Fibroblast of gingiva (primary cell): ENCODE data around the gene ZDHHC16.
"Not testable (repeated sequence)": the region's sequence is repeated elsewhere in the genome, so short reads cannot be mapped to it uniquely, and the experiment has no call there.

Experiments
- DNase-seq: peaks from one replicate; pipeline ENCODE4 v3.0.0-alpha.2; 2011; ENCODE audit warnings: low read depth

The ZDHHC16 gene

GRCh38 chr10:97434557-97434956, 11.4 kb upstream of the ZDHHC16 start:
- DNase-seq, result no peak

DNA sequence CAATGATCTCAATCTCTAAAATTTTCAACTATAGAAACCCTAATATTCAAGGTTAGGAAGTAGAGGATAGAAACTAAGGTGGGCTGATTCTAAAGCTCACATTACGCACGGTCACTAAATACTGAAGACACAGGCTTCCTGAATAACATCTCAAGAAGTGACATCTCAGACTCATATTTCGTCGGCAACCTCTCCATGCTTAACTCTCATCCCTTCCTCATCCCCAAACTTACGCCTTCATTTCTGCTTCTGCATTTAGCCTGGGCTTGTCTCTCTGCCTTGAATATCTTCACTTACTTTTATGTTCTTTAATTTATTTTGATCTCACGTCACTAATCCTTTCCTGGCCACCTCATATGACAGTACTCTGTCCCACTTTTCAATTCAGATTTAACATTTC, 10.8 kb upstream of the ZDHHC16 start:
- no peak for DNase-seq

DNA sequence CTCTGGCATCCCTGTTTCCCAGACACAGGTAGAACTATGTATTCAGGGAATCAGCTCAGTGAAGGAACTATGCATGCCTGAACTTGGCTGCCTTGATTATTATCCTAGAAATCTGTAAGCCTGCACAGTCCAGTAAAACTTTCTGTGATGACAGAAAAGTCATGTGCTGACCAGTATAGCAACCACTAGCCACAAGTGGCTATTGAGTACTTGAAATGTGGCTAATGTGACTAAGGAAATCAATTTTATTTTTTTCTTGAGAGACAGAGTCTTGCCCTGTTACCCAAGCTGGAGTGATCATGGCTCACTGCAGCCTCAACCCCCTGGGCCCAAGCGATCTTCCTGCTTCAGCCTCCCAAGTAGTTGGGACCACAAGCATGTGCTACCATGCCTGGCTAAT, 3.7 kb upstream of the ZDHHC16 start:
- no peak for DNase-seq

GRCh38 chr10:97444212-97444611, 1.8 kb upstream of the ZDHHC16 start:
- no peak for DNase-seq

DNA sequence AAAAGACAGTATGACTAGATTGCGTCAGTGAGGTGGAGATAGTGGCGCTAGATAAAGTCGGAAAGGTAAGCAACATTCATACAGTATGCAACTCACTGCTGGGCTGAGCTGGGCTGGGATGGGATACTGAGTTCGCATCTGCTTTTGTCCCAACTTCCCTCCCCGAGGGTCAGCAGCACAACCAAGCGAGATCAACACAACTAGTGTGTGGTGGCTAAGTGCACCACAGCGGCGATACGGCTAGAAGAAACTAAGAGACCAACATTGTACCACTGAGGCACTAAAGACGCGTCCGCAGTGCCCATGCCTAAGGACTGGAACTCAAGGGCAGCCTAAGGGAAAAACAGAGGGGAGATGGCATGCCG, 636 bp upstream of the ZDHHC16 start:
- DNase-seq, result no peak

GRCh38 chr10:97450828-97451227, 4.9 kb downstream of the ZDHHC16 start:
- no peak for DNase-seq

- no peak for DNase-seq
These were observed 5.6 kb downstream of the ZDHHC16 start for GRCh38 chr10:97451605-97452004.

GRCh38 chr10:97452352-97452751, 6.4 kb downstream of the ZDHHC16 start:
- DNase-seq, result no peak

- DNase-seq, result peak; percentile 54
These were observed 8.5 kb downstream of the ZDHHC16 start for GRCh38 chr10:97454330-97455036.

DNA sequence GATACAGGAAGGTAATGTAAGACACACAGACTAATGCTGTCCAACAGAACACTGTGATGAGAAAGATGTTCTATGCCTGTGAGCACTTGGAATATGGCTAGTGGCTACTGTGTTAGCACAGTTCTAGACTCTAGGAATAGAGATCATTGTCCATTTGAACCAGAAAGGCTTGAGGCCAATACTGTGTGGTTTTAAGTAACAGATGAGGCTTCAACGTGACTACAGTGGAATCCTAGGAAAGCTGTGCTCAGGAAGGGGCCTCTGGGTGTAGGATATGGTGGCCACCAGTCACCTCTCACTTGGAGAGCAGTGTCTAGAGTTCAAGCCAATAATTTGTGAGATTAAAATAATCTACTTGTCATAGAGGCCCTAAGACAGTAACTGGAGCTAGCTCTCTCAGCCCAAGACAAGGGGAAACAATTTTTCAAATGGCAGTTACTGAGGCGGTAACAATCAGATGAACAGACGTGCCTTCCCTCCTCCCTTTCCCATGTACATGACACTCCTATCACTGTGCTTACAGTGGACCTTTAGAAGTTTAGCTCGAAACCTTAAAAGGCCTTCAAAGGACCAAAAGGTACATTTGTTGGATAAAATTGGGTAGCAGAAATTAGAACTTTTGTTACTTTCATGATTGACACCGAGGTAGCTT, 10.2 kb downstream of the ZDHHC16 start:
- no peak for DNase-seq

DNA sequence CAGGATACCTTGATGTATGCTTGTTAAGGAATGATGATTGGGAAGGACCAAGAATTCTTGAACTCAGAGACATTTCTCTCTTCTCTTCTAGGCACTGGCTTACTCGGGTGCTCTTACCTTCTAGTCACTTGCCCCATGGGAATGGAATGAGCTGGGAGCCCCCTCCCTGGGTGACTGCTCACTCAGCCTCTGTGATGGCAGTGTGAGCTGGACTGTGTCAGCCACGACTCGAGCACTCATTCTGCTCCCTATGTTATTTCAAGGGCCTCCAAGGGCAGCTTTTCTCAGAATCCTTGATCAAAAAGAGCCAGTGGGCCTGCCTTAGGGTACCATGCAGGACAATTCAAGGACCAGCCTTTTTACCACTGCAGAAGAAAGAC, 10.7 kb downstream of the ZDHHC16 start:
- no peak for DNase-seq

DNA sequence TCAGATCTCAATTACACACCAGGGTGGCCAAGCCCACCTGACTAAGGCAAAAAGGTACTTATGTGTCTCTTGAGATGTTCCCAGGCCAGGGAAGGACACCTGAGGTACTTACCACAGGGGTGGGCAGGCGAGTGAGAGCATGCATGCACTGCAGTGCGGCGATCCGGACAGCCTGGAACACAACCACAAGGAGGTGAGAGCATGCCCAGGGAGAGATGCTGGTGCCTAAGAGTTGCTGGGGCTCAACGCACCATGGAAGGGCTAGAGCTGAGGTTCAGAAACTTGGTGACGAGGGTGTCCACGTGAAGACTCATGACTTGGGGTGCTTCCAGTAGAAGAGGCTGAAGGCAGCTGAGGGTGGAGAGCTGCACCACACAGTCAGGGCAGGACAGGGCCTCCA, 13.1 kb downstream of the ZDHHC16 start:
- no peak for DNase-seq

GRCh38 chr10:97459933-97460332, 14.0 kb downstream of the ZDHHC16 start:
- DNase-seq, result no peak

DNA sequence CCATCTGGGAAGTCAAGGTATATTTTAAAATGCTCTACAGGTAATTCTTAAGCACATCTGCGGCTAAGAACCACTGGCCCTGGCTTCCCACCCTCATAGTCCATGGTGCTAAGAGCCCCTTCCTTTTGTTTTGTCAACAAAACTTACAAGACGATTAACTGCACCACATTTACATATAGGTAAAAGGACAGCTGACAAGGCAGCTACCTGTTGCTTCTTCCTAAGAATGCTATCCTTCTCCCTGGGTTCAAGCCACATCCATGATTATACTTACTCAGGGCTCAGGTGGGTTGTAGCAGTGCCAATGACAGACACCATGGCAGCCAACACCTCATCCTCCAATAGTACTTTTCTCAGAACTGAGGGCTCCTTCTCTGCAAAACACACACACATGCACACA, 16.3 kb downstream of the ZDHHC16 start:
- DNase-seq, result no peak

GRCh38 chr10:97463363-97464132, 17.6 kb downstream of the ZDHHC16 start:
- DNase-seq, result peak; percentile 80

- no peak for DNase-seq
These were observed 18.3 kb downstream of the ZDHHC16 start for GRCh38 chr10:97464226-97464625.

- DNase-seq, result no peak
These were observed 20.0 kb downstream of the ZDHHC16 start for GRCh38 chr10:97465982-97466381.

DNA sequence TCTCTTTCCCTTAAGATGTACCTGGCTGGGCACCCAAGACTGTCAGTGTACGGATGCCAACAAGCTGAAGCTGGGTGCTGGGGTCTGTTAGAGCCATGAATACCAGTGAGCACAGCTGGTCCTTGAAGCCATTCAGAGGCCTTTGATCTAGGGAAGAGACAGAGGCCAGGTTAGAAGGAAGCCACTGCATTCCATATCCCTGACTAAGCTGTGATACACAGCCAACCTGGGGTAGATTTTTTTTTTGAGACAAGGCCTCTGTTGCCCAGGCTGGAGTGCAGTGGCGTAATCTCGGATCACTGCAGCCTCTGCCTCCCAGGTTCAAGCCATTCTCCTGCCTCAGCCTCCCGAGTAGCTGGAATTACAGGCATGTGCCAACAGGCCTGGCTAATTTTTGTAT, 20.8 kb downstream of the ZDHHC16 start:
- no peak for DNase-seq

GRCh38 chr10:97468162-97468561, 22.2 kb downstream of the ZDHHC16 start:
- DNase-seq, result no peak

DNA sequence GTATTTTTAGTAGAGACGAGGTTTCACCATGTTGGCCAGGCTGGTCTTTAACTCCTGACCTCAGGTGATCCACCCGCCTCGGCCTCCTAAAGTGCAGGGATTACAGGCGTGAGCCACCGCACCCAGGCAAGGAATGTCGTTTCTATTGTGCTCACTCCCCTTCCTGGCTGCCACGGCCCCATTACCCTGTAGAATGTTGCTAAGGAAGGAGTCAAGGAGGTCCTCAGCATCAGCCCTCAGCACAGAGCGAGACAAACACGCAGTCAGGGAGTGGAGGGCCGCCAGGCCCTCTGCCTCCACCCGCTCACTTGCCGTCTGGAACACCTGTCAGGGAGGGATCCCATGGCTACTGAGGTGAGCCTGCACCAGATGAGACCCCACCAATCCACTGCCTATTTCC, 22.8 kb downstream of the ZDHHC16 start:
- DNase-seq, result not testable (repeated sequence)

DNA sequence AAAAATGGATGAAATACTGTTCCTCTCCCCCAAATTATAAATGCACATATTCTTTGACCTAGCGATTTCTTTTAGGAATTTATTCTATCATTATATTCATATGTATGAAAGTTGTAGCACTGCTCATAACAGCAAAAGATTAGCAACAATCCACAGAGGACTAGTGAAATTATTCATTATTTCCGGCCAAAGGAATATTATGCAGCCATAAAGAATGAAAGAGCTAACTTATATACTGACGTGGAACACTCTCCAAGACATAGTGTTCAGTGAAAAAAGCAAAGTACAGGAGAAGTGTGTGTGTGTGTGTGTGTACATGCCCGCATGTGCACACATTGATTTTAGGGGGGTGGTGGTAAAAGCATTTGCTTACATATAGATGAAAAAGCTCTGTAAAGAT, 28.9 kb downstream of the ZDHHC16 start:
- DNase-seq, result no peak

- peak; percentile 81 for DNase-seq
These were observed 30.1 kb downstream of the ZDHHC16 start for GRCh38 chr10:97475936-97476594.

DNA sequence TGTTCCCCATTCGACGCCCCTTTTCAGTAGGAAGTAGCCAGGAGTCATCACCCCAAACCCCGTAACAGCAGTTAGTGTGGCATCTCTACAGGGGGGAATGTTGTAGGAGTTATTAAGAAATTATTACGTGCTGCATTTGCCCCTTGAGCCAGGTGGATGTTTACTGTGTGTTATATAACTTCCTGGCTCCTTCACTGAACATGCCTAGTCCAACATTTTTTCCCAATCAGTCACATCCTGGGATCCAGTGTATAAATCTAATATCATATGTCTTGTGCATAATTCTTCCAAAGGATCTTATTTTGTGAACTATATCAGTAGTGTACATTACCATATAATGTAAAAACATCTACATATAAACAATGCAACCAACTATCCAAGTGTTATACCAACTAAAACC, 33.4 kb downstream of the ZDHHC16 start:
- DNase-seq, result not testable (repeated sequence)
